Activated T-cell treated with anti-CD3 and anti-CD28 coated beads, Interleukin-2, amount 50 U/mL, for 48 hours (primary cell): ENCODE results near the gene CSNK1G2.

Experiments
- DNase-seq, 2 experiments: peaks; one replicate each; pipeline ENCODE4 v3.0.0-alpha.2; 2020

The CSNK1G2 gene

GRCh38 chr19:2022289-2022688 is 81.3 kb downstream of the CSNK1G2 start:
- no peak for DNase-seq

- DNase-seq = no peak
Observed at GRCh38 chr19:2026770-2027169, 85.8 kb downstream of the CSNK1G2 start.

GRCh38 chr19:2027361-2027760 is 86.4 kb downstream of the CSNK1G2 start:
- DNase-seq = no peak
